Midbrain (tissue), 1 donor: Measurements from ENCODE around the gene SPATS2.
"Not testable (repeated sequence)": the region's sequence is repeated elsewhere in the genome, so short reads cannot be mapped to it uniquely, and the experiment has no call there.

ENCODE experiments used
- DNase-seq: peaks from one replicate; lab custom pipeline; 2025; lab: John Stamatoyannopoulos, UW

SPATS2 gene

GRCh38 chr12:49410818-49411217 is 43.6 kb downstream of the SPATS2 start:
- no peak for DNase-seq

GRCh38 chr12:49413010-49413409 is 45.7 kb downstream of the SPATS2 start:
- no peak for DNase-seq

DNA sequence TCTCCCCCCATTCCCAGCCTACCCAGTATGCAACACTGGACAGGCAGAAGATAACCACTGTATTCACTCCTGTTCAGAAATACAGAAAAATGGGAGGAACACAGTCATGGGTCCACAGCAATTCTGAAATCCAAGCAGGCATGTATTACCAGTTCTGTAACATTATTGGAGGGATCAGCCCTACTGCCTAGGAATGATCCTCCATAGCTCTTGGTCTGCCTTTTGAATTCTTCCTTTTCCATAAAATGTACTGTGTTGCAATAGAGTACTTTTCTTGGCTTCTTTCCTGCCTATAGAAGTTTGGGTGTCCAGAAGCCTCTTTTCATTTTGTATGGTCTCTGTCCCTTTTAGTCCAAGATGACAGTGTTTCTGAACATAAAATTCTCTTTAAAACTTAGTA is 46.5 kb downstream of the SPATS2 start:
- no peak for DNase-seq

GRCh38 chr12:49414364-49414763 is 47.1 kb downstream of the SPATS2 start:
- no peak for DNase-seq

GRCh38 chr12:49415521-49415970 is 48.3 kb downstream of the SPATS2 start:
- DNase-seq, result no peak

GRCh38 chr12:49416892-49417291 is 49.6 kb downstream of the SPATS2 start:
- DNase-seq, result no peak

DNA sequence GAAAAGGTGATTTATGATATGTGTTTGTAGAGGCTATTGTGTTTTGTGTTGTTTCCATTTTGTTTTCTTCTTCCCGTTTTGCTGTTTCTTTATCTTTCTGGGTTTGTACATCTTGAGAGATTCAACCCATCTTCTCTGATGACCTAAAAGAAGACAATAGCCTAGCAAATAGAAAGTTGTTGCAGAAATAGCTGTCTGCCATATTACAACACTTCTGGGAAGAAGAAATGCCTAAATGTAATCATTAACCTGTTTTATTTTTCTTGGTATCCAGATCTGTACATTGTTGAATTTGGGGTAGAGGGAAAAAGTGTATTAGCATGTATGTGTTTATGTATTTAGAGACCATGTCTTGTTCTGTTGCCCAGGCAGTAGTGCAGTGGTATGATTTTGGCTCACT is 50.3 kb downstream of the SPATS2 start:
- no peak for DNase-seq

DNA sequence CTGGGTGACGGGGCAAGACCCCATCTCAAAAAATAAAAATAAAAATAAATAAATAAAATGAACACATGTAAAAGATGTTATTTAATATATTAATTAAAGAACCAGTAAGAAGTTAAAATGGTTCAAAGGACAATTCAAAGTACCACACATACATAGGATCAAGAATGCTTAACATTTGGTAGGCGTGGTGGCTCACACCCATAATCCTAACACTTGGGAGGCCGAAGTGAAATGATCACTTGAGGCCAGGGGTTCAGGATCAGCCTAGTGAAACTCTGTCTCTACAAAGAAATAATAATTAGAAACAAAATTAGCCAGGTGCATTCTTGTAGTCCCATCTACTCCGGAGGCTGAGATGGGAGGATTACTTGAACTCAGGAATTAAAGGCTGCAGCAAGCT is 53.3 kb downstream of the SPATS2 start:
- DNase-seq, result no peak

DNA sequence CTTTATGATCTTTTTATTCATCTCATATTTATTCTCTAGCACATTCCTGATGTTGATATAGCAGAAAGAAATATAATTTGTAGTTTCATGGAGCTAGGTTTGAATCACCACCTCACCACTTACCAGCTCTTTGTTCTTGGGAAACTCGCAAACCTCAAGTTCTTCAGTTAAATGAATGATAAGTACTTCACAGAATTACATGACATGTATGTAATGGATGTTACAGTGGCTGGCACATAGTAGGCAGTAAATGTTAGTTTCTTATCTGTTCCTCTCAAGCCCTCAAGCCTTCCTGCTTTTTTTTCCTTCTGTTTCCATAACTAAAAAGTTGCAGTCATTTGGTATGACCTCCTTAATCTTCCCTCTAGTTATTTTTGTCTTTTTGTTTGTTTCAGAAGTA is 54.9 kb downstream of the SPATS2 start:
- no peak for DNase-seq

GRCh38 chr12:49428793-49429192 is 61.5 kb downstream of the SPATS2 start:
- no peak for DNase-seq

GRCh38 chr12:49432616-49433015 is 65.4 kb downstream of the SPATS2 start:
- no peak for DNase-seq

GRCh38 chr12:49436799-49437198 is 69.5 kb downstream of the SPATS2 start:
- DNase-seq, result not testable (repeated sequence)

GRCh38 chr12:49439042-49439441 is 71.8 kb downstream of the SPATS2 start:
- no peak for DNase-seq

DNA sequence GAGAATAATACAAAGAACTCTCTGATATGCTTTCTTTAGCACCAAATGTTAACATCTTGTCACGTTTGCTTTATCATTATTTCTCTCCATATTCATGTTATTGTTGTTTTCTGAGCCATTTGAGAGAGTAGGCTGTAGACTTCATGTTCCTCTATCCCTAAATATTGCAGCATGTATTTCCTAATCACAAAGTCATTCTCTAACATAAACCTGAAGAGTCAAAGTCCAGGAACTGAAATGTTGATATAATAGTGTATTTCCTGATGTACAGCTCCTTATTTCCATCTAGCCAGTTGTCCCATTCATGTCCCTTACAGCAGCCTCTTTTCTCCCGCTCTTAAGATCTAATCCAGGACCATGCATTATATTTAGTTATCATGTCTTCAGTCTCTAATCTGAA is 72.8 kb downstream of the SPATS2 start:
- no peak for DNase-seq

DNA sequence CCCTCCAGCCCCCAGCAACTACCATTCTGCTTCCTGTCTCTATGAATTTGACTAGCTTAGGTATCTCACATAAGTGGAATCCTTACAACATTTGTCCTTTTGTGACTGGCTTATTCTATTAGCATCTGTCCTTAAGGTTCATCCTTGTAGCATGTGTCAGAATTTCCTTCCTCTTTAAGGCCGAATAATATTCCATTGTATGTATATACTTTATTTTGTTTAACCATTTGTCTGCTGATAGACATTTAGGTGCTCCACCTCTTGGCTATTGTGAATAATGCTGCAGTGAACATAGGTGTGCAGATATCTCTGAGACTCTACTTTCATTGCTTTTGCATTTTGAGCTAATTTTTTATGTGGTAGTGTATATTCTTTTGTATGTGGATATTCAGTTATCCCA is 75.7 kb downstream of the SPATS2 start:
- DNase-seq, result no peak

- no peak for DNase-seq
Observed at GRCh38 chr12:49446571-49446970, 79.3 kb downstream of the SPATS2 start.

GRCh38 chr12:49448858-49449257 is 81.6 kb downstream of the SPATS2 start:
- no peak for DNase-seq

GRCh38 chr12:49451468-49452259 is 84.4 kb downstream of the SPATS2 start:
- DNase-seq, result no peak

DNA sequence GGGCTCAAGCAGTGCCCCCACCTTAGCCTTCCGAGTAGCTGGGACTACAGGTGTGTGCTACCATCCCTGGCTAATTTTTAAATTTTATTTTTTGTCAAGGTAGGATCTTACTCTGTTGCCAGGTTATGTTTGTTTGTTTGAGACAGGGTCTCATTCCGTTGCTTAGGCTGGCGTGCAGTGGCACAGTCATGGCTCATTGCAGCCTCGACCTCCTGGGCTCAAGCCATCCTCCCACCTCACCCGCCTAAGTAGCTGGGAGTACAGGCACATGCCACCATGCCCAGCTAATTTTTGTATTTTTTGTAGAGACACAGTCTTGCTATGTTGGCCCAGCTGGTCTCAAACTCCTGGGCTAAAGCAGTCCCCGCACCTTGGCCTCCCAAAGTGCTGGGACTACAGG is 88.2 kb downstream of the SPATS2 start:
- DNase-seq, result no peak

GRCh38 chr12:49456131-49456679 is 88.9 kb downstream of the SPATS2 start:
- no peak for DNase-seq

- DNase-seq, result no peak
Observed at GRCh38 chr12:49458816-49459215, 91.6 kb downstream of the SPATS2 start.

- no peak for DNase-seq
Observed at GRCh38 chr12:49461221-49461620, 94.0 kb downstream of the SPATS2 start.

GRCh38 chr12:49462083-49462744 is 95.0 kb downstream of the SPATS2 start:
- no peak for DNase-seq
